ENCODE data around the gene SOD3.

- TF ChIP-seq CTCF (IDR thresholded peaks at IDR 0.05 in 8 of 11, conservative IDR thresholded peaks at IDR 0.05 in 3 of 11) (no peak), POLR2A (IDR thresholded peaks at IDR 0.05) (no peak)
Measured at GRCh38 chr4:24820541-24820940, 25.2 kb downstream of the SOD3 start.

Measured in spleen (tissue), 7 donors.